Stimulated activated memory B cell treated with anti-CD40 and anti-IgM and Interleukin-4, amounts not matched to agents 10 μg/mL and 1 μg/mL and 100 μg/mL, for 72 hours (primary cell): ENCODE results near the gene CACNG1.
"Not testable (repeated sequence)": the region's sequence is repeated elsewhere in the genome, so short reads cannot be mapped to it uniquely, and the experiment has no call there.

Source experiments
- ATAC-seq: fragments of 150-1000 bp; cut with Tn5 transposase; 2 replicates; pipeline ENCODE4 v1.10.0; 2021
- H3K27ac Mint-ChIP-seq: one replicate; pipeline ENCODE4 v1.8.0; 2022; ENCODE audit warnings: mild to moderate bottlenecking, mixed read lengths
- H3K27me3 Mint-ChIP-seq: one replicate; pipeline ENCODE4 v1.8.0; 2022; ENCODE audit warnings: mixed read lengths
- H3K36me3 Mint-ChIP-seq: one replicate; pipeline ENCODE4 v1.8.0; 2022; ENCODE audit warnings: mixed read lengths
- H3K4me1 Mint-ChIP-seq: one replicate; pipeline ENCODE4 v1.8.0; 2022; ENCODE audit warnings: mixed read lengths
- H3K4me3 Mint-ChIP-seq: one replicate; pipeline ENCODE4 v1.8.0; 2022; ENCODE audit warnings: mild to moderate bottlenecking, moderate library complexity, mixed read lengths
- H3K9me3 Mint-ChIP-seq: one replicate; pipeline ENCODE4 v1.8.0; 2022; ENCODE audit warnings: mixed read lengths

Gene CACNG1

GRCh38 chr17:67072885-67073284 is 28.5 kb downstream of the CACNG1 start:
- Mint-ChIP-seq H3K36me3 (peaks cover 48% of the 10 kb centered on the region), H3K27me3 (no peaks in the 10 kb centered on the region), H3K9me3 (no peaks in the 10 kb centered on the region), H3K27ac (no peak overlapping the region), H3K4me1 (no peaks in the 10 kb centered on the region), H3K4me3 (no peak overlapping the region)
- ATAC-seq: no peak

GRCh38 chr17:67074781-67075180 is 30.4 kb downstream of the CACNG1 start:
- Mint-ChIP-seq H3K4me1 (no peaks in the 10 kb centered on the region), H3K27me3 (no peaks in the 10 kb centered on the region), H3K36me3 (peaks cover 46% of the 10 kb centered on the region), H3K4me3 (no peak overlapping the region), H3K9me3 (no peaks in the 10 kb centered on the region), H3K27ac (no peak overlapping the region)
- no peak for ATAC-seq

- Mint-ChIP-seq H3K36me3 (peaks cover 53% of the 10 kb centered on the region), H3K4me3 (no peak overlapping the region), H3K27ac (no peak overlapping the region), H3K27me3 (no peaks in the 10 kb centered on the region), H3K9me3 (no peaks in the 10 kb centered on the region), H3K4me1 (peaks cover under 1% of the 10 kb centered on the region)
- no peak for ATAC-seq
These were observed 31.9 kb downstream of the CACNG1 start for GRCh38 chr17:67076290-67076689.

DNA sequence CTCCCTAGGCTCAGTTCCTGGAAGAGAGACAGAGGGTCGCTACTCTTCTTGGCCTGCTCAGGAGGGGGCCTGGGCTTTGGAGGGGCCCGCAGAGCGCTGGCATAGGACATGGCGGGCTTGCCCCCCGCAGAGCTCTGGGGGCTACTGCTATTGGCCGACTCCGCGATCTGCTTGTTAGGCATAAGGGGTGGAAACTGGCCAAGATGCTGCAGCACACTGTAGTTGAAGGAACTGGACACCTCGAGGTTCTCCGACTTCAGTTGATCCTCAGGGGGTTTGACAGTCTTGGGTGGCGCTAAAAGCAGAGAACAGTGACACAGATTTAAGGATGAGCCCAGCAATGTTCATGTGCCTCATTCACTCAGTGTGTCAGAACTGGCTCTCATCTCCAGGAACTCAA is 33.9 kb downstream of the CACNG1 start:
- H3K4me3 Mint-ChIP-seq: no peak overlapping the region
- no peak overlapping the region for H3K27ac Mint-ChIP-seq
- H3K36me3 Mint-ChIP-seq: peaks cover 54% of the 10 kb centered on the region
- no peaks in the 10 kb centered on the region for H3K9me3 Mint-ChIP-seq
- ATAC-seq: no peak
- no peaks in the 10 kb centered on the region for H3K27me3 Mint-ChIP-seq
- peaks cover 9% of the 10 kb centered on the region for H3K4me1 Mint-ChIP-seq

GRCh38 chr17:67079491-67079890 is 35.1 kb downstream of the CACNG1 start:
- H3K36me3 Mint-ChIP-seq: peaks cover 50% of the 10 kb centered on the region
- H3K4me1 Mint-ChIP-seq: peaks cover 9% of the 10 kb centered on the region
- no peak overlapping the region for H3K4me3 Mint-ChIP-seq
- H3K9me3 Mint-ChIP-seq: no peaks in the 10 kb centered on the region
- H3K27ac Mint-ChIP-seq: no peak overlapping the region
- ATAC-seq: no peak
- H3K27me3 Mint-ChIP-seq: no peaks in the 10 kb centered on the region

- H3K36me3 Mint-ChIP-seq: peaks cover 43% of the 10 kb centered on the region
- peaks cover 10% of the 10 kb centered on the region for H3K4me1 Mint-ChIP-seq
- peak overlapping the region; percentile 53 for H3K27ac Mint-ChIP-seq
- ATAC-seq: no peak
- no peaks in the 10 kb centered on the region for H3K9me3 Mint-ChIP-seq
- no peak overlapping the region for H3K4me3 Mint-ChIP-seq
- no peaks in the 10 kb centered on the region for H3K27me3 Mint-ChIP-seq
These were observed 36.5 kb downstream of the CACNG1 start for GRCh38 chr17:67080804-67081203.

DNA sequence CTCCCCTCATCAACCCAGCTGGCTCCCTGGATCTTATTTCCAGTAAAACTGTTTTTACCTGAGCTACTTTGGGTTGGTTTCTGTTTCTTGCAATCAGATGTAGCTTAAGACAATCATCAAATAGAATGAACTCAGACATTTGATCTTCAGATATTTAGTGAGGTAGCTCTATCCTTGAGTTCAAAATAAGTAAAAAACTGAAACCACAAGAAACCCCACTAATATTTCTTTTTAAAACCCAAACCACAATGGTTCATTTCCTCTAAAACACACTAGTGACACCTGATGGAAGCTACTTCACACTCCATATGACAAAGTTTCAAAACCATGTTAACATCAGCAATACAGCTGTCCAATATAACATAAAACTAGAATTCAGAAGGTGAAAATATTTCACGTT is 37.8 kb downstream of the CACNG1 start:
- ATAC-seq: peak; percentile 36
- Mint-ChIP-seq H3K4me3 (no peak overlapping the region), H3K36me3 (peaks cover 39% of the 10 kb centered on the region), H3K4me1 (peaks cover 14% of the 10 kb centered on the region), H3K9me3 (no peaks in the 10 kb centered on the region), H3K27ac (peak overlapping the region; percentile 53), H3K27me3 (no peaks in the 10 kb centered on the region)

DNA sequence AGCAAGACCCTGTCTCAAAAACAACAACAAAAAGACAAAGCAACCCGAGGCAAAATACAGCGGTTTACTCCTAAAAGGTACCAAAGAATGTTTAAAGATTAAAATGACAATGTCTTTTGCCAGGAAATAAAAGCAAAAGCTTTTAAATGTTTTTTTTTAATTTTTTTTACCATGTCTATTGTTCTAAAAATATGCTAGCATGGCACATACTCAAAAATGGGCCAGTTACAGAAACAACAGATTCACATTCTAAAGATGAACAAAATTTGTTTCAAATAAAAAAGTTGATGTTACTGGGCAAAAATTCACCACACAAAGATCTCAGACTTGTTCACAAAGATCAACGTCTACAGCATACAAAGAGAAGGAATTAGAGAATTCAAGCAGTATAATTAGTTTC is 41.1 kb downstream of the CACNG1 start:
- ATAC-seq: no peak
- no peaks in the 10 kb centered on the region for H3K9me3 Mint-ChIP-seq
- H3K27ac Mint-ChIP-seq: no peak overlapping the region
- H3K36me3 Mint-ChIP-seq: peaks cover 44% of the 10 kb centered on the region
- no peaks in the 10 kb centered on the region for H3K27me3 Mint-ChIP-seq
- H3K4me3 Mint-ChIP-seq: no peak overlapping the region
- peaks cover 14% of the 10 kb centered on the region for H3K4me1 Mint-ChIP-seq

DNA sequence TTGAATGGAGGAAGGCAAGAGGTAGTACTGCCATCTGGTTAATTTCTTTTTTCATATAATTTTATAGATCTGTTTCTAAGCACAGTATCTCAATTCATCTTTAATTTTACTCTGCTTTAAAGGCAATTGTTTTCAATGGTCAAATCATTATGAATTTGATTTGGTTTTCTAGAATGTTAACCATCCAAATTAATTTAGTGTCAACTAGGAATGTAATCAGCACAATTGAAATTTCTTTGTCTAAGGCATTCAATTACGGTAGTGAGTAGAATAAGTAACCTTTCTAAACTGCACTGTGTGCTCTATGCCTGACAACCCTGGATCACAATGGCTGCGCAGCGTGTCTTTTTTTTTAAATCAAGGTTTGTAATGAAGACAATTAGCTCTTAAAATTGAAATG is 44.3 kb downstream of the CACNG1 start:
- H3K27me3 Mint-ChIP-seq: no peaks in the 10 kb centered on the region
- no peaks in the 10 kb centered on the region for H3K9me3 Mint-ChIP-seq
- H3K4me1 Mint-ChIP-seq: peaks cover 5% of the 10 kb centered on the region
- peaks cover 46% of the 10 kb centered on the region for H3K36me3 Mint-ChIP-seq
- no peak for ATAC-seq
- no peak overlapping the region for H3K27ac Mint-ChIP-seq
- no peak overlapping the region for H3K4me3 Mint-ChIP-seq

DNA sequence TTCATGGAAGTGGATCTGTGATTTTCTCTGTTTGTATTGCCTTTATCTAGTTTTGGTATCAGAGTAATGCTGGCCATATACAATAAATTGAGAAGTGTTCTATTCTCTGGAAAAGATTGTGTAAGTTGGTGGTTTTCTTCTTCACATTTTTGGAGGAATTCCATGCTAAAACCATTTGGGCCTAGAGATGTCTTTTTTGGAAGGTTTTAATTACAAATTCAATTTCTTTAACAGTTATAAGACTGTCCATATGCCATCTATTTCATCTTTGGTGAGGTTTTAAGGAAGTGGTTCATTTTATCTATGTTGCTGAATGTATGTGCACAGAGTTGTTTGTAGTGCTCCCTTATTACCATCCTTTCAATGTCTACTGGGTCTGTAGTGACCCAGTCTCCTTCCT is 46.0 kb downstream of the CACNG1 start:
- Mint-ChIP-seq H3K27me3 (no peaks in the 10 kb centered on the region), H3K27ac (no peak overlapping the region), H3K36me3 (peaks cover 55% of the 10 kb centered on the region), H3K9me3 (no peaks in the 10 kb centered on the region), H3K4me3 (no peak overlapping the region), H3K4me1 (peaks cover 6% of the 10 kb centered on the region)
- no peak for ATAC-seq

GRCh38 chr17:67092291-67092690 is 47.9 kb downstream of the CACNG1 start:
- Mint-ChIP-seq H3K27me3 (no peaks in the 10 kb centered on the region), H3K27ac (no peak overlapping the region), H3K4me3 (no peak overlapping the region), H3K4me1 (peaks cover 13% of the 10 kb centered on the region), H3K36me3 (peaks cover 59% of the 10 kb centered on the region), H3K9me3 (no peaks in the 10 kb centered on the region)
- ATAC-seq: no peak

DNA sequence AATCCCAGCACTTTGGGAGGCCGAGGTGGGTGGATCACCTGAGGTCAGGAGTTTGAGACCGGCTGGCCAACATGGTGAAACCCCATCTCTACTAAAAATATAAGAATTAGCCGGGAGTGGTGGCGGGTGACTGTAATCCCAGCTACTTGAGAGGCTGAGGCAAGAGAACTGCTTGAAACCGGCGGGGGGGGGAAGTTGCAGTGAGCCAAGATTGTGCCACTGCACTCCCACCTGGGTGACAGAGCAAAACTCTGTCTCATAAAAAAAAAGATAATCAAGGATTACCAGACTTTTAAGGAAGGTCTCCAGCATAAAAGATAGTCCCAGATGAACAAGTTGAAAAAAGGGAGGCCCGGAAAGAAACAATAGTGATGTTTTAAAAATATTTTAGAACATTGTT is 48.4 kb downstream of the CACNG1 start:
- Mint-ChIP-seq H3K36me3 (peaks cover 56% of the 10 kb centered on the region), H3K4me1 (peaks cover 13% of the 10 kb centered on the region)
- H3K27ac Mint-ChIP-seq, ATAC-seq, H3K4me3 Mint-ChIP-seq, H3K9me3 Mint-ChIP-seq, H3K27me3 Mint-ChIP-seq: not testable (repeated sequence)

GRCh38 chr17:67093348-67093747 is 49.0 kb downstream of the CACNG1 start:
- Mint-ChIP-seq H3K4me1 (peaks cover 13% of the 10 kb centered on the region), H3K36me3 (peaks cover 55% of the 10 kb centered on the region), H3K9me3 (no peaks in the 10 kb centered on the region), H3K27ac (no peak overlapping the region), H3K4me3 (no peak overlapping the region), H3K27me3 (no peaks in the 10 kb centered on the region)
- ATAC-seq: no peak

GRCh38 chr17:67095291-67095690 is 50.9 kb downstream of the CACNG1 start:
- Mint-ChIP-seq H3K27ac (peak overlapping the region; percentile 30), H3K36me3 (peaks cover 47% of the 10 kb centered on the region), H3K4me1 (peaks cover 19% of the 10 kb centered on the region)
- not testable (repeated sequence) for H3K4me3 Mint-ChIP-seq, ATAC-seq, H3K9me3 Mint-ChIP-seq, H3K27me3 Mint-ChIP-seq

DNA sequence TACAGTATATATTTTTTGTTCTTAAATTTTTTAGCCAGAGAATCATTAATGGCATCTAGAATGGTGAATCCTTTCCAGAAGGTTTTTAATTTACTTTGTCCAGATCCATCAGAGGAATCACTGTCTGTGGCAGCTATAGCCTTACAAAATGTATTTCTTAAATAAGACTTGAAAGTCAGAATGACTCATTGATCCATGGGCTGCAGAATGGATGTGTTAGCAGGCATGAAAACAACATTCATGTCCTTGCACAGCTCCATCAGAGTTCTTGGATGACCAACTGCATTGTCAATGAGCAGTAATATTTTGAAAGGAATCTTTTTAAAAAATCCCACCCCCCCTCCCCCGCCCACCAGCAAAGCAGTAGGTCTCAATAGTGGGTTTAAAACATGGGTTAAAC is 51.4 kb downstream of the CACNG1 start:
- peaks cover 24% of the 10 kb centered on the region for H3K4me1 Mint-ChIP-seq
- H3K27ac Mint-ChIP-seq: peak overlapping the region; percentile 30
- no peaks in the 10 kb centered on the region for H3K9me3 Mint-ChIP-seq
- H3K27me3 Mint-ChIP-seq: no peaks in the 10 kb centered on the region
- H3K36me3 Mint-ChIP-seq: peaks cover 47% of the 10 kb centered on the region
- H3K4me3 Mint-ChIP-seq: no peak overlapping the region
- no peak for ATAC-seq

DNA sequence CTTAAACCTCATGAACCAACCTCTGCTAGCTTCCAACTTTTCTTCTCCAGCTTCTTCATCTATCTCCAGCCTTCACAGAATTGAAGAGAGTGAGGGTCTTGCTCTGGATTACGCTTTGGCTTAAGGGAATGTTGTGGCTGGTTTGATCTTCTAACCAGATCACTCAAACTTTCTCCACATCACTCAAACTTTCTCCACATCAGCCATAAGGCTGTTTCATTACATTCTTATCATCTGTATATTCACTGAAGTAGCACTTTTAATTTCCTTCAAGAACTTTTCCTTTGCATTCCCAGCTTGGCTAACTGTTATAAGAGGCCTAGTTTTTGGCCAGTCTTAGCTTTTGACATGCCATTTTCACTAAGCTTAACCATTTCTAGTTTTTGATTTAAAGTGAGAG is 52.3 kb downstream of the CACNG1 start:
- ATAC-seq: no peak
- Mint-ChIP-seq H3K4me3 (no peak overlapping the region), H3K27ac (no peak overlapping the region), H3K4me1 (peaks cover 26% of the 10 kb centered on the region), H3K9me3 (no peaks in the 10 kb centered on the region), H3K27me3 (no peaks in the 10 kb centered on the region), H3K36me3 (peaks cover 49% of the 10 kb centered on the region)

DNA sequence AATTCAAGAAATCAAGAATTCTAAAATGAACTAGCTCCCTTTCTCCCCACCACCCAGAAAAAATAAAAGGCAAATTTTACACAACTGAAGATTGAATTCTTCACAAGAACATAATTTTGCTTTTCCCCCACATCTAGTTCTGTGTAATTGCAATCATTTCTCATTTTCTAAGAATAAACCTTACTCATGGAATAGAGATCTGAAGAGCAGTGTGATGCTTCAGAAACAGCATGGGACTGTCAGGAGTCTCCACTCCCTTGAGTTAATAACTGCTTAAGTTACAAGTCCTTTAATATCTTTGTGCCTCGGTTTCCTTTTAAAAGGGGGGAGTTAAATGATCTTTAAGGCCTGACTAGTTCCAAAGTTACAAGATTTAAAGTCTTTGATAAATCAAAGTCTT is 53.7 kb downstream of the CACNG1 start:
- no peak for ATAC-seq
- H3K36me3 Mint-ChIP-seq: peaks cover 46% of the 10 kb centered on the region

More for the DNA sequence above, 53.7 kb downstream of the CACNG1 start:
- H3K9me3 Mint-ChIP-seq: no peaks in the 10 kb centered on the region
- peaks cover 33% of the 10 kb centered on the region for H3K4me1 Mint-ChIP-seq
- no peak overlapping the region for H3K27ac Mint-ChIP-seq
- no peaks in the 10 kb centered on the region for H3K27me3 Mint-ChIP-seq
- no peak overlapping the region for H3K4me3 Mint-ChIP-seq
